DND-41 (cell line): ENCODE results near the gene RAB6B.
A peak's percentile ranks its signal among the peaks of the same experiment; 100 is the strongest.

Experiments used
- ATAC-seq: fragments of 200-7000 bp; cut with Tn5 transposase; 3 replicates; pipeline ENCODE4 v1.9.1; 2021; ENCODE audit warnings: low read depth; ENCODE audit not compliant: insufficient read depth
- DNase-seq: peaks from one replicate; pipeline ENCODE4 v3.0.0-alpha.2; 2020
- H2AFZ ChIP-seq: 2 replicates; pipeline ENCODE4 v1.6.0; 2012; ENCODE audit warnings: low read depth, low read length
- H3K27ac ChIP-seq: 2 replicates; pipeline ENCODE4 v1.5.1; 2012; ENCODE audit warnings: low read length, inconsistent platforms
- H3K27me3 ChIP-seq: fragments of 200-600 bp; sonication (generic); 2 replicates; pipeline ENCODE4 v1.6.0; 2012; ENCODE audit warnings: low read length, mild to moderate bottlenecking, inconsistent platforms; ENCODE audit not compliant: insufficient read depth, poor library complexity
- H3K36me3 ChIP-seq: 2 replicates; pipeline ENCODE4 v1.5.1; 2012; ENCODE audit warnings: low read length, inconsistent platforms; ENCODE audit not compliant: insufficient read depth
- H3K4me1 ChIP-seq: 2 replicates; pipeline ENCODE4 v1.5.1; 2012; ENCODE audit warnings: mild to moderate bottlenecking, low read length; ENCODE audit not compliant: insufficient read depth
- H3K4me2 ChIP-seq: 2 replicates; pipeline ENCODE4 v1.6.0; 2012; ENCODE audit warnings: mild to moderate bottlenecking, moderate library complexity, low read length, inconsistent platforms; ENCODE audit not compliant: insufficient read depth
- H3K4me3 ChIP-seq, 2 experiments: fragments of 200-600 bp in 1 of 2; shearing (Covaris generic) in 1 of 2; 2 replicates each; pipeline ENCODE4 v1.5.1; 2012 to 2016; ENCODE audit warnings: inconsistent platforms in 2 of 2, low read length in 2 of 2, mild to moderate bottlenecking in 2 of 2, low read depth in 1 of 2, moderate library complexity in 1 of 2
- H3K79me2 ChIP-seq: 2 replicates; pipeline ENCODE4 v1.6.0; 2012; ENCODE audit warnings: low read length, inconsistent platforms; ENCODE audit not compliant: insufficient read depth
- H3K9ac ChIP-seq: 2 replicates; pipeline ENCODE4 v1.6.0; 2012; ENCODE audit warnings: low read depth, mild to moderate bottlenecking, inconsistent platforms, low read length, moderate library complexity
- H3K9me3 ChIP-seq: 2 replicates; pipeline ENCODE4 v1.5.1; 2012; ENCODE audit warnings: low read length, moderate library complexity, mild to moderate bottlenecking, inconsistent platforms; ENCODE audit not compliant: insufficient read depth, severe bottlenecking
- H4K20me1 ChIP-seq: 2 replicates; pipeline ENCODE4 v1.6.0; 2012; ENCODE audit warnings: low read length; ENCODE audit not compliant: insufficient read depth
- CTCF ChIP-seq: IDR thresholded peaks from 2 replicates; pipeline ENCODE4 v1.5.1; 2012; ENCODE audit warnings: borderline replicate concordance, low read length, moderate library complexity, mild to moderate bottlenecking; ENCODE audit not compliant: poor library complexity, severe bottlenecking; ENCODE audit errors: extremely low read depth
- EZH2 ChIP-seq: IDR thresholded peaks from 3 replicates; pipeline ENCODE4 v1.6.1; 2012; ENCODE audit warnings: borderline replicate concordance, low read depth, mild to moderate bottlenecking, moderate library complexity, low read length, inconsistent platforms; ENCODE audit not compliant: severe bottlenecking

The RAB6B gene

DNA sequence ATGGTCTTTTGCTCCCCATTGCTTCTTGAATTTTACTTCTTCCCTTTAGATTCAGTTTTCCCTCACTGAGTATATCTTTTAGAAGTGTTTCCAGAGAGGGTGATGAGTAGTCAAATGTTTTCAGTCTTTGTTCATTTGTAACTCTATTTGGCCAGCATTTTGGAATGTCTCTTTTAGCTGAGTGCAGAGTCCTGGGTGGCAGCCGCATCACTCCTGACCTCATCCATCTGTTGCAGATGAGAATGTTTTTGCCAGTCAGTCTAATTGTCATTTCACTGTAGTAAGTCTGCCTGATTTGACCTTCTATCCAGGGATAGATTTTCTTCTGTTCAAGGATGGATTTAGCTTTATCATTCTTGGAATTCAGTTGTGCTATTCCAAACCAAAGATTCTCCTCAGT lies 82.8 kb downstream of the RAB6B start:
- no peak for TF ChIP-seq EZH2
- TF ChIP-seq CTCF, result no peak
- no peak overlapping the region for H3K9ac ChIP-seq
- H3K79me2 ChIP-seq, result peaks cover 2% of the 10 kb centered on the region; the same call in 1 of the 2 replicates
- H3K4me2 ChIP-seq, result no peak overlapping the region
- H3K36me3 ChIP-seq, result peaks cover 91% of the 10 kb centered on the region
- no peak overlapping the region for H3K27ac ChIP-seq
- no peaks in the 10 kb centered on the region for H3K9me3 ChIP-seq
- DNase-seq, result no peak
- H2AFZ ChIP-seq, result no peak overlapping the region
- H3K4me1 ChIP-seq, result peaks cover 7% of the 10 kb centered on the region; the same call in 1 of the 2 replicates
- H3K4me3 ChIP-seq, result no peak overlapping the region
- no peaks in the 10 kb centered on the region for H4K20me1 ChIP-seq
- no peaks in the 10 kb centered on the region for H3K27me3 ChIP-seq
- no peak for ATAC-seq

GRCh38 chr3:133805702-133806475 lies 89.8 kb downstream of the RAB6B start, which contains the start of gene SRPRB:
Gene SRPRB, plus strand, starts transcription at chr3:133805815. Its CDS starts 34 bp downstream, at chr3:133805849.
- ATAC-seq (peak; percentile 98), DNase-seq (peak; percentile 94)
- H3K4me2 ChIP-seq, result peak within 1 kb of the TSS; percentile 95
- peaks cover 31% of the 10 kb centered on the region for H3K36me3 ChIP-seq
- H3K79me2 ChIP-seq, result peaks cover 23% of the 10 kb centered on the region
- H3K27me3 ChIP-seq, result no peaks in the 10 kb centered on the region
- H3K9ac ChIP-seq, result peak within 1 kb of the TSS; percentile 65
- peak within 1 kb of the TSS; percentile 97 for H2AFZ ChIP-seq
- peak within 1 kb of the TSS; percentile 74 for H3K27ac ChIP-seq
- TF ChIP-seq CTCF (peak; percentile 12), EZH2 (no peak)
- no peaks in the 10 kb centered on the region for H3K9me3 ChIP-seq
- H3K4me3 ChIP-seq, result peak within 1 kb of the TSS; percentile 31 to 87
- H4K20me1 ChIP-seq, result no peaks in the 10 kb centered on the region
- H3K4me1 ChIP-seq, result peaks cover 31% of the 10 kb centered on the region

GRCh38 chr3:133805384-133805701 lies 90.3 kb downstream of the RAB6B start:
- Histone ChIP-seq H3K4me3 (peak overlapping the region; percentile 31 to 87; a peak in 3 of 4 replicates), H3K9ac (peak overlapping the region; percentile 65; the same call in 1 of the 2 replicates), H3K9me3 (no peaks in the 10 kb centered on the region), H3K36me3 (peaks cover 27% of the 10 kb centered on the region), H2AFZ (peak overlapping the region; percentile 97), H3K79me2 (peaks cover 23% of the 10 kb centered on the region), H3K4me2 (peak overlapping the region; percentile 95), H3K27me3 (no peaks in the 10 kb centered on the region), H3K4me1 (peaks cover 31% of the 10 kb centered on the region), H4K20me1 (no peaks in the 10 kb centered on the region), H3K27ac (peak overlapping the region; percentile 22; the same call in 1 of the 2 replicates)
- TF ChIP-seq EZH2 (no peak), CTCF (no peak)
- DNase-seq (no peak), ATAC-seq (no peak)
